Hepatocyte (in vitro differentiated cells): ENCODE data around the gene FAF2. TPM values are rescaled to one million over a fixed set of nuclear protein-coding genes. Genes with fewer than 3 reads are reported as not detected.

Experiments
- DNase-seq: peaks from one replicate; pipeline ENCODE4 v3.0.0-alpha.2; 2016; ENCODE audit warnings: low spot score
- H2AFZ ChIP-seq: fragments of 200-600 bp; sonication (generic); 2 replicates; pipeline ENCODE4 v1.6.0; 2016; ENCODE audit warnings: antibody characterized with exemption, mild to moderate bottlenecking
- H3K27ac ChIP-seq: fragments of 200-600 bp; sonication (generic); 2 replicates; pipeline ENCODE4 v1.5.1; 2016; ENCODE audit warnings: mild to moderate bottlenecking
- H3K27me3 ChIP-seq: fragments of 200-600 bp; sonication (generic); 2 replicates; pipeline ENCODE4 v1.6.1; 2016
- H3K36me3 ChIP-seq: fragments of 200-600 bp; sonication (generic); replicated peaks from 2 replicates; pipeline ENCODE4 v1.5.1; 2016; ENCODE audit warnings: low read depth; ENCODE audit not compliant: insufficient read depth
- H3K4me1 ChIP-seq: fragments of 200-600 bp; sonication (generic); 2 replicates; pipeline ENCODE4 v1.5.1; 2016; ENCODE audit warnings: mild to moderate bottlenecking, moderate library complexity; ENCODE audit not compliant: insufficient read depth
- H3K4me2 ChIP-seq: fragments of 200-600 bp; sonication (generic); 2 replicates; pipeline ENCODE4 v1.6.0; 2016
- H3K4me3 ChIP-seq: fragments of 200-600 bp; sonication (generic); 2 replicates; pipeline ENCODE4 v1.5.1; 2016; ENCODE audit warnings: mild to moderate bottlenecking
- H3K79me2 ChIP-seq: fragments of 200-600 bp; sonication (generic); 2 replicates; pipeline ENCODE4 v1.6.0; 2017; ENCODE audit warnings: mild to moderate bottlenecking
- H3K9me2 ChIP-seq: fragments of 200-600 bp; sonication (generic); replicated peaks from 2 replicates; pipeline ENCODE4 v1.6.0; 2017; ENCODE audit warnings: mild to moderate bottlenecking; ENCODE audit not compliant: insufficient read depth
- H3K9me3 ChIP-seq: fragments of 200-600 bp; sonication (generic); 2 replicates; pipeline ENCODE4 v1.5.1; 2016; ENCODE audit warnings: low read depth, mild to moderate bottlenecking
- H4K20me1 ChIP-seq: fragments of 200-600 bp; sonication (generic); 2 replicates; pipeline ENCODE4 v1.6.0; 2016; ENCODE audit warnings: mild to moderate bottlenecking; ENCODE audit not compliant: insufficient read depth, poor library complexity, severe bottlenecking
- EZH2 ChIP-seq: fragments of 200-600 bp; sonication (generic); IDR thresholded peaks from 2 replicates; pipeline ENCODE4 v1.6.1; 2016; ENCODE audit warnings: antibody characterized with exemption, mild to moderate bottlenecking, borderline replicate concordance
- EZH2phosphoT487 ChIP-seq: fragments of 200-600 bp; sonication (generic); IDR thresholded peaks from one replicate; pipeline ENCODE4 v1.6.1; 2018; ENCODE audit warnings: antibody characterized with exemption, mild to moderate bottlenecking, low read depth, moderate library complexity; ENCODE audit not compliant: unreplicated experiment, severe bottlenecking
- WGBS: methylation state at CpG from one replicate; pipeline ENCODE4 v1.1.6; 2016; ENCODE audit warnings: low lambda C conversion rate; ENCODE audit errors: missing lambda C conversion rate; 5-methylcytosine and 5-hydroxymethylcytosine counted together
- polyA plus RNA-seq: library from polyadenylated mRNA; unstranded; fragments of >200 nt; fragmentation: Nextera tagmentation; extraction: Ambion mirVana; gene quantifications from 2 replicates; pipeline ENCODE4 v1.2.1, GENCODE V29; 2016
- total RNA-seq: library from RNA; depleted of rRNA; stranded (reverse); fragments of >200 nt; gene quantifications from 2 replicates; pipeline ENCODE4 v1.2.3, GENCODE V29; 2014
- TF ChIP-seq, protein P1 (sequence below): fragments of 200-600 bp; sonication (generic); IDR thresholded peaks from 2 replicates; pipeline ENCODE4 v1.5.1; 2016; ENCODE audit warnings: antibody characterized with exemption, mild to moderate bottlenecking; ENCODE audit not compliant: poor library complexity

Gene FAF2
- total and polyA plus RNA-seq, 2 experiments from 2014 or later, result 47.3 to 63.1 TPM

- peak overlapping the region; percentile 96 for H3K4me2 ChIP-seq
- H3K79me2 ChIP-seq, result peaks cover 54% of the 10 kb centered on the region
- DNase-seq, result no peak
- peaks cover 20% of the 10 kb centered on the region for H3K4me1 ChIP-seq
- H3K36me3 ChIP-seq, result no peaks in the 10 kb centered on the region
- peaks cover 27% of the 10 kb centered on the region for H4K20me1 ChIP-seq
- H3K9me2 ChIP-seq, result no peaks in the 10 kb centered on the region
- H3K27ac ChIP-seq, result peak overlapping the region; percentile 38
- peak overlapping the region; percentile 98 for H3K4me3 ChIP-seq
- TF ChIP-seq EZH2 (no peak), EZH2phosphoT487 (no peak)
- TF ChIP-seq, protein P1, sequence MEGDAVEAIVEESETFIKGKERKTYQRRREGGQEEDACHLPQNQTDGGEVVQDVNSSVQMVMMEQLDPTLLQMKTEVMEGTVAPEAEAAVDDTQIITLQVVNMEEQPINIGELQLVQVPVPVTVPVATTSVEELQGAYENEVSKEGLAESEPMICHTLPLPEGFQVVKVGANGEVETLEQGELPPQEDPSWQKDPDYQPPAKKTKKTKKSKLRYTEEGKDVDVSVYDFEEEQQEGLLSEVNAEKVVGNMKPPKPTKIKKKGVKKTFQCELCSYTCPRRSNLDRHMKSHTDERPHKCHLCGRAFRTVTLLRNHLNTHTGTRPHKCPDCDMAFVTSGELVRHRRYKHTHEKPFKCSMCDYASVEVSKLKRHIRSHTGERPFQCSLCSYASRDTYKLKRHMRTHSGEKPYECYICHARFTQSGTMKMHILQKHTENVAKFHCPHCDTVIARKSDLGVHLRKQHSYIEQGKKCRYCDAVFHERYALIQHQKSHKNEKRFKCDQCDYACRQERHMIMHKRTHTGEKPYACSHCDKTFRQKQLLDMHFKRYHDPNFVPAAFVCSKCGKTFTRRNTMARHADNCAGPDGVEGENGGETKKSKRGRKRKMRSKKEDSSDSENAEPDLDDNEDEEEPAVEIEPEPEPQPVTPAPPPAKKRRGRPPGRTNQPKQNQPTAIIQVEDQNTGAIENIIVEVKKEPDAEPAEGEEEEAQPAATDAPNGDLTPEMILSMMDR, result no peak
- 81% methylated on average over 3 of the region's 3 CpGs for WGBS
- H3K9me3 ChIP-seq, result no peaks in the 10 kb centered on the region
- no peak overlapping the region for H2AFZ ChIP-seq
- H3K27me3 ChIP-seq, result no peaks in the 10 kb centered on the region
Observed at GRCh38 chr5:176414704-176415103, 33.5 kb upstream of the FAF2 start.

DNA sequence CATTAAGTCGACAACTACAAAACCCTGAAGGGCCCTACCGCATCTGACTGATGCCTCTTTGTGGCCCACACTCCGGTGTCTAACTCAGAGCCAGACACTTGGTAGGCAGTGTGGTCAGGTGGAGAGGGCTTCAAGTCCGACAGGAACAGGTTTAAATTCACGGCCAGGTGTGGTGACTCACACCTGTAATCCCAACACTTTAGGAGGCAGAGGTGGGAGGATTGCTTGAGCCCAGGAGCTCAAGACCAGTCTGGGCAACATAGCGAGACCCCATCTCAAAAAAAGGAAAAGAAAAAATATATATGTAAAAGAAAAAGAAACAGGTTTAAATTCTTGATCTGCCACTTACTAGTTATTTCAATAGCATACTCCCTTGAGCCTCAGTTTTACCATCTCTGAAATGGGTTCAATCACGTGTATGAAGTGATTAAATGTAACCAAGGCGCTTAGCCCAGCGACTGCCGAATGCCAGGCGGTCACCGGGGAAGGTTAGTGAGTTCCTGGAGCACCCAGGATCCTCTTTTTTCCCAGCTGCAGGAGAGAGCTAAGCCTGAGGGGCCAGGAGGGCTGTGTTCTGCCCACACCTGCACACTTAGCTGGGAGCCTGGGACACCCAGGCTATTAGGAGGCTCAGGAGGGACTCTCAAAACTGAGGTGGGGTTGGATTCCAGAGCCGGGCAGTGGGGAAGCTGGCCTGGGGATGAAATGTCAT lies 32.8 kb upstream of the FAF2 start:
- Histone ChIP-seq H3K79me2 (peaks cover 48% of the 10 kb centered on the region), H4K20me1 (peaks cover 27% of the 10 kb centered on the region), H3K27ac (peak overlapping the region; percentile 98), H3K4me1 (peaks cover 20% of the 10 kb centered on the region), H2AFZ (no peak overlapping the region), H3K9me2 (no peaks in the 10 kb centered on the region), H3K4me2 (peak overlapping the region; percentile 96), H3K4me3 (peak overlapping the region; percentile 98), H3K9me3 (no peaks in the 10 kb centered on the region), H3K27me3 (no peaks in the 10 kb centered on the region), H3K36me3 (no peaks in the 10 kb centered on the region)
- 71% methylated on average over 13 of the region's 13 CpGs for WGBS
- no peak for TF ChIP-seq EZH2phosphoT487
- no peak for TF ChIP-seq EZH2
- TF ChIP-seq, protein P1, result no peak
- DNase-seq, result no peak

GRCh38 chr5:176415952-176416924 lies 31.9 kb upstream of the FAF2 start, which contains the start of gene CLTB:
Gene CLTB, minus strand, starts transcription at chr5:176416539. Its CDS starts 176 bp downstream, at chr5:176416363.
- peak within 1 kb of the TSS; percentile 76 for H2AFZ ChIP-seq
- no peaks in the 10 kb centered on the region for H3K9me3 ChIP-seq
- 3% methylated on average over 51 of the region's 107 CpGs for WGBS
- H3K36me3 ChIP-seq, result no peaks in the 10 kb centered on the region
- peaks cover 43% of the 10 kb centered on the region for H3K79me2 ChIP-seq
- TF ChIP-seq EZH2phosphoT487 (no peak), EZH2 (no peak)
- TF ChIP-seq, protein P1, result peak; percentile 71
- H4K20me1 ChIP-seq, result peaks cover 22% of the 10 kb centered on the region
- H3K27me3 ChIP-seq, result no peaks in the 10 kb centered on the region
- peak within 1 kb of the TSS; percentile 98 for H3K4me3 ChIP-seq
- H3K9me2 ChIP-seq, result no peaks in the 10 kb centered on the region
- H3K27ac ChIP-seq, result peak within 1 kb of the TSS; percentile 98
- peaks cover 20% of the 10 kb centered on the region for H3K4me1 ChIP-seq
- peak within 1 kb of the TSS; percentile 96 for H3K4me2 ChIP-seq
- DNase-seq, result peak; percentile 97
